ENCODE measurements around the gene PRDM2.

Gene PRDM2

DNA sequence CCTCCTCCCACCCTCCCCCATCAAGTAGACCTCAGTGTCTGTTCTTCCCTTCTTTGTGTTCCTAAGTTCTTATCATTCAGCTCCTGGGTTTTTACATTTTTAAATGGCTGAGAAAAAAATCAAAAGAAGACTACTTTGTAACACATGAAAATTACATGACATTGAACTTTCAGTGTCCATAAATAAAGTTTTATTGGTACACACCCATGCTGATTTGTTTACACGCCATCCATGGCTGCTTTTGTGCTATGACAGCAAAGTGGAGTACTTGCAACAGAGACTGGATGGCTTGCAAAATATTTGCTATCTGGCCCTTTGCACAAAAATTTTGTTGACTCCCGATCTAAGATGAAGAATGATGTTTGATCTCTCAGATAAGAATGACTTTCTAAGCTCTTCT lies 171.4 kb downstream of the PRDM2 start:
- H3K4me3 ChIP-seq (ENCODE audit: low read depth, low read length), result no peak overlapping the region
- no peak for DNase-seq (ENCODE audit: low read depth)

DNA sequence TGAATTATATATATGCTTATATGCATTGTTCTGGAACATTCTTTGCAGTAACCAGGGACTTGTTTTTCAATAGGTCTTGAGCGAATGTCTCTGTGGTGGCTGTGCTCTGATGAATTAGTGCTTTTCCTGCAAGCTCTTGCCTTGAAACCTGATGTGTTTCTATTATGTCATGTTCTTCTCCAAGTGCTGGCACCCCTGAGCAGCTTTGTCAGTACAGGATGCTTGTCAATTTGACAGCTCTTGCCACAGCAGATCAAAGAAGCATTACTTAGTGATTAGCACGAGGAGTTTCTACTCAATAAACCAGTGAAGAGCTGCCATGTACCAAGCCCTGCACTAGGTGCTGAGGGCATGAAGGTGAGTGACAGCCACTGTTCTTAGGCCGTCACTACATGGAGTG lies 171.9 kb downstream of the PRDM2 start:
- H3K4me3 ChIP-seq (ENCODE audit: low read depth, low read length), result no peak overlapping the region
- DNase-seq (ENCODE audit: low read depth), result no peak

DNA sequence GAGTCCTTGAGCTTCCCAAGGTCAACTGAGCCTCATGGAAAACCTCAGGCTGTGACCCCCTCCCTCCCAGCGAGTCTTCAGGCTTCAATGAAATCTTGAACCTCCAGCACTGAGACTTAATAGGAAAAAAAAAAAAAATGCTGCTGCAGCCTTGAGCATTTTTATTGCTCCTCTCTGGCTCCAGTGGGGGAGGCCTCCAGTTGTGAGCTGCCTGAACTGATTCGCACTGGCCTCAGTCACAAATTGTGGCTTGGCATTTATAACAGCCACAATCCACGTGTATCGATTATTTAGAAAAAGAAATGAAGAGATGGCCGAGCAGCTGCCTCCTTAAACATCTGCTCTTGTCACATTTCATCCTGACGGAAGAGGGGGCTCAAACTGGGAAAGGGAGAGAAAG lies 173.0 kb downstream of the PRDM2 start:
- DNase-seq (ENCODE audit: low read depth), result no peak
- no peak overlapping the region for H3K4me3 ChIP-seq (ENCODE audit: low read depth, low read length)

Measured in skeletal muscle cell (primary cell).